ENCODE results near the gene LTBP3.

LTBP3 gene

DNA sequence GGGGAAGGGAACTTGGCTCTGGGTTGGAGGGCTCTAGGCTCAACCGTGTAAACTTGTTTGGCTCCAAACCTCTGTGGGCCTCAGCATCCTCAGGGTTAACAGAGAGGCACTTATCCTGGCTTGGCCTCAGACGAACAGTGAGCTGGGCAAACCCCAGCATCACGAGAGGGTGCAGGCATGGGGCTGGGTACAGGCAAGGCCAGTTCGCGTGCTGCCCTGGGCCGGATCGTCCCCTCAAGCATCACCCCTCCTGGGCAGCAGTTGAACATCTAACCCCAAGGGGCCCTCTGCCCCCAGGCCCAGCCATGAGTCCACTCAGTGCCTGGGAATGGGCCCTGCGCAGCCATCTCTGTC, 19.6 kb upstream of the LTBP3 start:
- no peak overlapping the region for H2AK5ac ChIP-seq (ENCODE audit: low read length)

DNA sequence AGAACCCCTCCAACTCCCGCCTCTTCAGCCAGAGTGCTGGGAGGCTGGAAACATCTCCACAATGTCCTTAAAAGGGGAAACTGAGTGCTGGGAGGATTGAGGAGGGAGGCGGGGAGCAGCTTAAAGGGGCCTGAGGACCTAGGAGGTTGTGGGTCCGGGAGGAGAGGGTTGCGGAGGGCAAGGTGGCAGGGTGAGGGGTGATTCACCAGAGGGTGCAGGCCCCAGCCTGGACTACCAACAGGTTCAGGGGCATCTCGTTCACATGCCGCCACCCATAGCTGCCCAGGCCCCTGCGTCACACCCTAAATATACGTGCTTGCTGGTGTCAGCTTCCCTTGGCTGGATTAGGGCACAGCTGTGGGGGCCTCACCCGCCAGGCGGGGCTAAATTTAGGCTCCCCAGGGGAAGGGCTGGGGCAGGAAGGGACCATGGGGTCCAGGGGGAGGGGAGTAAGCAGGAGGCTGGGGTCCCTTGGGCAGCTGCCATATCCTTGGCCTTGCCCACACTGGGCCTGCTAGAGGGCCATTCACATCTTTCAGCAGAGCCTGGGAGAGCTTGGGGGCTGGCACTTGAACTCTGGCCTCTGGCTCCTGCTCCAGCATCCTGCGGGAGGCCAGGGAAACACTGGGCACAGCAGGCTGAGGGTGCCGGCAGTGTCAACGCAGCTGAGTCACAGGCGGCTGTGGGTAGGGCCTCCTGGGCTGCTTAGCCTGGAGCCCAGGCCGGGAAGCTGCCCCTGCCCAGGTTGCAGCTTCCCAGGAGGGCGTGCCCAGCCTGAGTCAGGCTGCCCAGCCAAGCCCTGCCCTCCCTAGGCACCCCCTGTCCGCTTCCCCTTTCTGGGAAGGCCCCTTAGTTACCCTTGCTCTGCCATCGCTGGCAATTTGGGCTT, 19.0 kb upstream of the LTBP3 start:
- Histone ChIP-seq H4K5ac (ENCODE audit: low read length) (no peak overlapping the region), H3K4ac (ENCODE audit: low read depth, low read length) (no peak overlapping the region)

More for the DNA sequence above, 19.6 kb upstream of the LTBP3 start:
- H3K23ac ChIP-seq (ENCODE audit: low read length), result no peak overlapping the region
- H3K27ac ChIP-seq (ENCODE audit: low read depth, low read length), result no peak overlapping the region
- H2BK15ac ChIP-seq (replicated peaks; ENCODE audit: low read depth), result no peak overlapping the region
- H2BK5ac ChIP-seq (ENCODE audit: low read length), result no peak overlapping the region
- no peak overlapping the region for H3K9ac ChIP-seq (ENCODE audit: low read length)
- no peak for DNase-seq
- no peaks in the 10 kb centered on the region for H3K79me1 ChIP-seq (ENCODE audit: low read length)
- no peak overlapping the region for H2BK120ac ChIP-seq (ENCODE audit: low read depth, low read length)
- no peak overlapping the region for H4K8ac ChIP-seq (ENCODE audit: low read depth, low read length)
- no peaks in the 10 kb centered on the region for H3K79me2 ChIP-seq (ENCODE audit: control insufficient read depth, insufficient read depth, low read length)
- H3K4me3 ChIP-seq (ENCODE audit: low read length), result no peak overlapping the region
- H3K4ac ChIP-seq (ENCODE audit: low read depth, low read length), result no peak overlapping the region
- H4K5ac ChIP-seq (ENCODE audit: low read length), result no peak overlapping the region
- no peaks in the 10 kb centered on the region for H3K27me3 ChIP-seq (ENCODE audit: insufficient read depth, low read length, poor library complexity)
- H3K4me2 ChIP-seq (ENCODE audit: low read length), result no peak overlapping the region
- H3K4me1 ChIP-seq (ENCODE audit: control insufficient read depth, low read depth, low read length), result peaks cover 2% of the 10 kb centered on the region
- H3K36me3 ChIP-seq (ENCODE audit: control insufficient read depth, insufficient read depth, low read length), result no peaks in the 10 kb centered on the region
- H3K56ac ChIP-seq (ENCODE audit: low read length), result no peak overlapping the region
- no peak overlapping the region for H3K18ac ChIP-seq (ENCODE audit: low read length)
- no CpG with 5 or more reads among the region's 8 CpGs for WGBS (ENCODE audit: extremely low coverage, insufficient coverage, low lambda C conversion rate)

DNA sequence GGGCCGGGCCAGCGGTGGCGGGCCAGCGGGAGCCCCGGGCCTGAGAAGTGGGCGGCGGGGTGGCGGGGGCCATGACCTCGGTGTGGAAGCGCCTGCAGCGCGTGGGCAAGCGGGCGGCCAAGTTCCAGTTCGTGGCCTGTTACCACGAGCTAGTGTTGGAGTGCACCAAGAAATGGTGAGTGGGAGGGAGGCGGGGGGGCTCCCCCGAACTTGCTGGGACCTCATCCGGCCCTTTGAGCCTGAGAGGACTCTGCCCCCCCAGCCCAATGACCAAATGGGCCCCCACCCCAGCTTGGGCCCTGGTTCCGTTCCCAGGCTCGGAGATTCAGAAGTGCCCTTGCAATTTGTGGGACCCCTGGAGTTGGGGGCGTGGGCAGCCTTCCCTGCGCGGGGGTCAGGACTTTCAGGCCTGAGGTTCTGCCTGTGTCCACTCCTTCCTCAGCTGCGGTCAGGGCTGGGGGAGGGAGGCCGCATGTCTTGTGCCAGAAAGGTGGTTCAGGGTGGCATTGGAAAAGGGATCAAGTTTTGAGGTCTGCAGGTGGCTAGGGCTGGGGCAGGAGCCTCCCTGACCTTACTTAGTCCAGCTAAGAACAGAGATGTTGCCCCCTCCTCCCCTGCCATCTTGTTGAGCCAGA, 18.2 kb upstream of the LTBP3 start:
- DNase-seq, result no peak
- peaks cover under 1% of the 10 kb centered on the region for H3K79me2 ChIP-seq (ENCODE audit: control insufficient read depth, insufficient read depth, low read length)
- no peak overlapping the region for H3K4me2 ChIP-seq (ENCODE audit: low read length)
- no peak overlapping the region for H2BK15ac ChIP-seq (replicated peaks; ENCODE audit: low read depth)
- WGBS (ENCODE audit: extremely low coverage, insufficient coverage, low lambda C conversion rate), result no CpG with 5 or more reads among the region's 26 CpGs
- H3K23ac ChIP-seq (ENCODE audit: low read length), result no peak overlapping the region
- peaks cover 5% of the 10 kb centered on the region for H3K4me1 ChIP-seq (ENCODE audit: control insufficient read depth, low read depth, low read length)
- H2BK120ac ChIP-seq (ENCODE audit: low read depth, low read length), result no peak overlapping the region
- no peak overlapping the region for H2AK5ac ChIP-seq (ENCODE audit: low read length)
- H3K27me3 ChIP-seq (ENCODE audit: insufficient read depth, low read length, poor library complexity), result no peaks in the 10 kb centered on the region
- H3K4me3 ChIP-seq (ENCODE audit: low read length), result no peak overlapping the region
- H3K79me1 ChIP-seq (ENCODE audit: low read length), result peaks cover under 1% of the 10 kb centered on the region
- no peaks in the 10 kb centered on the region for H3K36me3 ChIP-seq (ENCODE audit: control insufficient read depth, insufficient read depth, low read length)
- no peak overlapping the region for H4K8ac ChIP-seq (ENCODE audit: low read depth, low read length)
- H3K18ac ChIP-seq (ENCODE audit: low read length), result peak overlapping the region; percentile 35
- H4K5ac ChIP-seq (ENCODE audit: low read length), result no peak overlapping the region
- H3K4ac ChIP-seq (ENCODE audit: low read depth, low read length), result no peak overlapping the region
- peak overlapping the region; percentile 79 for H3K56ac ChIP-seq (ENCODE audit: low read length)
- H3K9ac ChIP-seq (ENCODE audit: low read length), result peak overlapping the region; percentile 72
- H3K27ac ChIP-seq (ENCODE audit: low read depth, low read length), result no peak overlapping the region
- no peak overlapping the region for H2BK5ac ChIP-seq (ENCODE audit: low read length)

More for the DNA sequence above, 19.0 kb upstream of the LTBP3 start:
- Histone ChIP-seq H3K4me3 (ENCODE audit: low read length) (no peak overlapping the region), H3K23ac (ENCODE audit: low read length) (no peak overlapping the region), H3K18ac (ENCODE audit: low read length) (no peak overlapping the region), H3K79me1 (ENCODE audit: low read length) (no peaks in the 10 kb centered on the region), H3K4me2 (ENCODE audit: low read length) (no peak overlapping the region), H2BK5ac (ENCODE audit: low read length) (no peak overlapping the region), H3K4me1 (ENCODE audit: control insufficient read depth, low read depth, low read length) (peaks cover 2% of the 10 kb centered on the region), H3K27ac (ENCODE audit: low read depth, low read length) (no peak overlapping the region), H2AK5ac (ENCODE audit: low read length) (no peak overlapping the region), H3K9ac (ENCODE audit: low read length) (no peak overlapping the region), H4K8ac (ENCODE audit: low read depth, low read length) (no peak overlapping the region), H3K36me3 (ENCODE audit: control insufficient read depth, insufficient read depth, low read length) (no peaks in the 10 kb centered on the region), H2BK15ac (replicated peaks; ENCODE audit: low read depth) (no peak overlapping the region), H3K27me3 (ENCODE audit: insufficient read depth, low read length, poor library complexity) (no peaks in the 10 kb centered on the region), H3K79me2 (ENCODE audit: control insufficient read depth, insufficient read depth, low read length) (no peaks in the 10 kb centered on the region), H3K56ac (ENCODE audit: low read length) (no peak overlapping the region), H2BK120ac (ENCODE audit: low read depth, low read length) (no peak overlapping the region)
- WGBS (ENCODE audit: extremely low coverage, insufficient coverage, low lambda C conversion rate), result no CpG with 5 or more reads among the region's 18 CpGs
- no peak for DNase-seq

DNA sequence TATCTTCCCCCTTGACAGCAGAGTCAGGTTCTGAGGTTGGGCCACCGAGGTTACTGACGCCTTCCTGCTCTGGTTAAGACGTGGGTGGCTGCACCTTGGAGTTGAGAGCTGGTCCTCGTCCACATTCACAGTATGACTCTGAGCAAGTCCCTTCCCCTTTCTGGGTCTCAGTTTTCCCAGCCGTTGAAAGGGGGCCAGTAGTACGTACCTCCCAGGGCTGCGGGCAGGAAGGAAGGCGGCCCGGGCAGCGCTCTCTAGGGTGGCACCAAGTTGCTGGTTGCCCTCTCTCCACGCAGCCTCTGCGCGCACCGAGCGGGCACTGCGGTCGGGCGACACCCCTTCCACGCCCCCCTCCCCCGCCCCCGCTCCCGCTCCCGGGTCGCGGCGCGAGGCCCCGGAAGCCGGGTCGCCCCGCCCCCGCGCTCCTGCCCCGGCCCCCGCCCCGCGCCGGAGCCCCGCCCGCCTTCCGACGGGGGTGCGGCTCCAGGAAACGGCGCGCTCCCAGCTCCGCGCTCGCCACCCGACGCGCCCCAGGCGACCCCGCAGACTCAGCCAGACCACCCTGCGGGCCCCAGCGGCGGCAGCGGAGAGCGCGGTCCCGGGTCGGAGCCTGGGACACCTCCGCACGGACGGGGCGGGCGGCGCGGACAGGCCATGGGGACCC, 17.5 kb upstream of the LTBP3 start, which contains the start of gene EHBP1L1:
TSS of gene EHBP1L1 (plus strand) at position 486 of the 664 bp plus-strand sequence. CDS start 250 bp downstream, outside the sequence.
- peak within 1 kb of the TSS; percentile 35 for H3K18ac ChIP-seq (ENCODE audit: low read length)
- H3K4ac ChIP-seq (ENCODE audit: low read depth, low read length), result no peak within 1 kb of the TSS
- no peak within 1 kb of the TSS for H3K4me3 ChIP-seq (ENCODE audit: low read length)
- H3K27me3 ChIP-seq (ENCODE audit: insufficient read depth, low read length, poor library complexity), result no peaks in the 10 kb centered on the region
- H4K5ac ChIP-seq (ENCODE audit: low read length), result no peak within 1 kb of the TSS
- peak; percentile 39 for DNase-seq
- no peak within 1 kb of the TSS for H2BK15ac ChIP-seq (replicated peaks; ENCODE audit: low read depth)
- H3K79me1 ChIP-seq (ENCODE audit: low read length), result peaks cover 7% of the 10 kb centered on the region
- no peak within 1 kb of the TSS for H2AK5ac ChIP-seq (ENCODE audit: low read length)
- peak within 1 kb of the TSS; percentile 72 for H3K9ac ChIP-seq (ENCODE audit: low read length)
- no peaks in the 10 kb centered on the region for H3K36me3 ChIP-seq (ENCODE audit: control insufficient read depth, insufficient read depth, low read length)
- H3K27ac ChIP-seq (ENCODE audit: low read depth, low read length), result no peak within 1 kb of the TSS
- no peak within 1 kb of the TSS for H2BK5ac ChIP-seq (ENCODE audit: low read length)
- no peak within 1 kb of the TSS for H4K8ac ChIP-seq (ENCODE audit: low read depth, low read length)
- H2BK120ac ChIP-seq (ENCODE audit: low read depth, low read length), result no peak within 1 kb of the TSS
- peaks cover 8% of the 10 kb centered on the region for H3K4me1 ChIP-seq (ENCODE audit: control insufficient read depth, low read depth, low read length)
- peak within 1 kb of the TSS; percentile 60 for H3K4me2 ChIP-seq (ENCODE audit: low read length)
- peaks cover 5% of the 10 kb centered on the region for H3K79me2 ChIP-seq (ENCODE audit: control insufficient read depth, insufficient read depth, low read length)
- peak within 1 kb of the TSS; percentile 79 for H3K56ac ChIP-seq (ENCODE audit: low read length)
- H3K23ac ChIP-seq (ENCODE audit: low read length), result no peak within 1 kb of the TSS
- no CpG with 5 or more reads among the region's 69 CpGs for WGBS (ENCODE audit: extremely low coverage, insufficient coverage, low lambda C conversion rate)

DNA sequence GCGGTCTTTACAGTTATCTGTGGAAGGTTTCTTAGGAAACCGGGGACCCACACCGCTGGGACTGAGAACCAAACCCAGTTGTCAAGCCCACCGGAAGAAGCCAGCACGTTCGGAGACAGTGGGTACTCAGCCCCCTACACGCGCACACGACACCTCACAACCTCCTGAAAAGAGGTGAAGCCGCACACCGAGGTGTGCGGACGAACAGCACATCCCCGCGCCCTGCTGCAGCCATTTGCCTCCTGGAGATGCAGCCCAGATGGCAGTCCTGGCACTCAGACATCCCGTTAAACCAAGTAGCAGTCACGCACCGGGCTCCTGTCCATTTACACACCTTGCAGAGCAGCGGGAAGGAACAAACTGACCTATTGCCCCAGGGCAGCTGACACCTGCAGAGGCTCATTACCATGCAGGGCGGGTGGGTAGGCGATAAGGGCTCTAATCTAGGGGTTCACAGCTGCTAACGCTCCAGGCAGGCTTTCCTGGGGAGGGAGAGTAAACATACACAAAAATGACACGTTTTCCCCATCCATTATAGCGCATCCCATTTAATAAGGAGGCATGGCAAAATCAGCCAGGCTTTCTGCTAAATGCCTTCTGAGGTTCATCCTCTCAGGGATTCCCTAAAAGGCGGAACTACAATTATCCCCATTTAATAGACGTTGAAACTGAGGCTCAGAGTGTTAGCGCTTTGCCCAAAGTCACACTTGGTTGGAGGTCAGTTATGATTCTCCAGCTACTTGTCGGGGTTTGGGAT, 16.8 kb upstream of the LTBP3 start:
- Histone ChIP-seq H3K27ac (ENCODE audit: low read depth, low read length) (peak overlapping the region; percentile 50), H3K79me2 (ENCODE audit: control insufficient read depth, insufficient read depth, low read length) (peaks cover 8% of the 10 kb centered on the region), H3K79me1 (ENCODE audit: low read length) (peaks cover 9% of the 10 kb centered on the region), H3K4me3 (ENCODE audit: low read length) (peak overlapping the region; percentile 33), H2BK120ac (ENCODE audit: low read depth, low read length) (no peak overlapping the region), H3K18ac (ENCODE audit: low read length) (no peak overlapping the region), H3K36me3 (ENCODE audit: control insufficient read depth, insufficient read depth, low read length) (no peaks in the 10 kb centered on the region), H2AK5ac (ENCODE audit: low read length) (no peak overlapping the region), H3K27me3 (ENCODE audit: insufficient read depth, low read length, poor library complexity) (no peaks in the 10 kb centered on the region), H4K5ac (ENCODE audit: low read length) (no peak overlapping the region), H3K23ac (ENCODE audit: low read length) (no peak overlapping the region), H3K4ac (ENCODE audit: low read depth, low read length) (no peak overlapping the region), H3K56ac (ENCODE audit: low read length) (peak overlapping the region; percentile 71), H3K4me1 (ENCODE audit: control insufficient read depth, low read depth, low read length) (peaks cover 8% of the 10 kb centered on the region), H4K8ac (ENCODE audit: low read depth, low read length) (no peak overlapping the region), H2BK5ac (ENCODE audit: low read length) (no peak overlapping the region), H3K9ac (ENCODE audit: low read length) (peak overlapping the region; percentile 64), H3K4me2 (ENCODE audit: low read length) (peak overlapping the region; percentile 60), H2BK15ac (replicated peaks; ENCODE audit: low read depth) (no peak overlapping the region)
- WGBS (ENCODE audit: extremely low coverage, insufficient coverage, low lambda C conversion rate), result no CpG with 5 or more reads among the region's 28 CpGs
- peak; percentile 54 for DNase-seq

Data from mesendoderm (in vitro differentiated cells).